Measurements from ENCODE around the gene TRAF2. TPM values are rescaled to one million over a fixed set of nuclear protein-coding genes. Genes with fewer than 3 reads are reported as not detected.

TRAF2 gene
- total and polyA plus RNA-seq, 2 of the 13 experiments (the other 11 are each of a cell fraction or from before 2014, with no cell fraction given), result 12.4 to 13.6 TPM

GRCh38 chr9:136846376-136847087 lies 39.8 kb upstream of the TRAF2 start (continued):
- TF ChIP-seq ZHX1 (CRISPR knock-in tag; IDR thresholded peaks at IDR 0.05; ENCODE audit: low read depth), result peak; percentile 40; the same call in 1 of the 2 replicates
- TF ChIP-seq SNRNP70 (IDR thresholded peaks at IDR 0.05; ENCODE audit: low read depth, low read length), result no peak
- TF ChIP-seq HOXA3 (CRISPR knock-in tag; IDR thresholded peaks at IDR 0.05), result peak; percentile 55
- TF ChIP-seq ZNF563 (CRISPR knock-in tag; IDR thresholded peaks at IDR 0.05), result no peak
- TF ChIP-seq HNRNPLL (IDR thresholded peaks at IDR 0.05; ENCODE audit: low read depth, low read length, poor library complexity, severe bottlenecking), result peak; percentile 14
- TF ChIP-seq POLR2AphosphoS2 (IDR thresholded peaks at IDR 0.05; ENCODE audit: low read depth, low read length), result no peak
- no peak for TF ChIP-seq BRCA1 (CRISPR knock-in tag; IDR thresholded peaks at IDR 0.05)
- 0 out of 2 replicates have a peak, but pooled peaks have one; percentile 18 for TF ChIP-seq RBFOX2 (IDR thresholded peaks at IDR 0.05; ENCODE audit: low read depth, low read length)
